ENCODE results near the gene OLFML2A. TPM values are rescaled to one million over a fixed set of nuclear protein-coding genes. Genes with fewer than 3 reads are reported as not detected.
"Not testable (repeated sequence)": the region's sequence is repeated elsewhere in the genome, so short reads cannot be mapped to it uniquely, and the experiment has no call there.

The OLFML2A gene
- total and polyA plus RNA-seq, 4 donors = 5.3 to 66.0 (median 25.1) TPM

DNA sequence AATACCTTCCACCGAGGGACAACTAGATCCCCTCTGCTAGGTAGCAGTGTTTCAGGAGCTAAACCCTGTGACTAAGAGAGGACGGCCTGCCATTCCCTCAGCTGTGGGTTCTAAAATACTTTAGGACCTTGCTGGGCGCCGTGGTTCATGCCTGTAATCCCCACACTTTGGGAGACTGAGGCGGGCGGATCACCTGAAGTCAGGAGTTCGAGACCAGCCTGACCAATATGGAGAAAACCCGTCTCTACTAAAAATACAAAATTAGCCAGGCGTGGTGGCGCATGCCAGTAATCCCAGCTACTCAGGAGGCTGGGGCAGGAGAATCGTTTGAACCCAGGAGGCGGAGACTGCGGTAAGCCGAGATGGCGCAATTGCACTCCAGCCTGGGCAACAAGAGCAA is 4.1 kb upstream of the OLFML2A start:
- H3K36me3 ChIP-seq (ENCODE audit: control insufficient read depth, insufficient read depth, low read length); DNase-seq (ENCODE audit: low read depth in 4 of 6, low spot score in 6 of 6); H3K4me3 ChIP-seq (ENCODE audit: low read depth, low read length); H3K9me3 ChIP-seq (ENCODE audit: control insufficient read depth, insufficient read depth, low read length); H3K27ac ChIP-seq (ENCODE audit: low read depth, low read length): not testable (repeated sequence)
- WGBS (ENCODE audit: insufficient coverage) = 89% methylated on average over 11 of the region's 15 CpGs
- Histone ChIP-seq H3K4me1 (ENCODE audit: control insufficient read depth, insufficient read depth, low read length) (peaks cover 36% of the 10 kb centered on the region), H3K27me3 (ENCODE audit: control insufficient read depth, insufficient read depth, low read length) (peaks cover 29% of the 10 kb centered on the region)

DNA sequence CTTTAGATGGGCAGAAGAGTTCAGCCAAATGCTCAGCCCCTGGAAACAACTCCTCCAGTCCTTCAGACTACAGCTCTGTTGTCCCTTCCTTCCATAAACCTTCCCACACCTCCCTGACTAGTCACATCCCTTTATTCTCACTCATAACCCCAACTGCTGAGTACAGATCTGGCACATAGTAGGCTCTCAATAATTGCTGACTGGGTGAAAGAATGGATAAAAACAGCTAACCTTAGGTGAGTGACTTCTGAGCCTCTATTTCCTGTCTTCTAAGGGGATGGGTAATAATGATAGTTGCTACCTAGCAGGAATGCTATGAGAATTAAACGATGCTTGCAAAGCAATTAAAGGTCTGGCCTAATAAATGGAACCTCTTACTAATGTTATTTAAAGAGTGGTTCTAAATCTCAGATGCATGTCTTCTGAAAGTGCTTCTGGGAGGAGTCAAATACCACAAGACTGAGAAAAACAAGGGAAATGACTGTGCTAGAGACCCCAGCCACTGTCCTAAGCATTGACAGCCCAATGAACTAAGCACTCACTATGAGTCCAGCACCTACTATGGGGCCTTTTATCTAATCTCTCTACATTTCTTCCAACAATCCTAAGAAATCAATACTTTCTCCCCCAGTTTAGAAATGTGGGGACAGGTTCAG is 3.3 kb upstream of the OLFML2A start:
- H3K9me3 ChIP-seq (ENCODE audit: control insufficient read depth, insufficient read depth, low read length) = no peaks in the 10 kb centered on the region
- no peak overlapping the region for H3K4me3 ChIP-seq (ENCODE audit: low read depth, low read length)
- peaks cover 28% of the 10 kb centered on the region for H3K27me3 ChIP-seq (ENCODE audit: control insufficient read depth, insufficient read depth, low read length)
- H3K4me1 ChIP-seq (ENCODE audit: control insufficient read depth, insufficient read depth, low read length) = peaks cover 40% of the 10 kb centered on the region
- no peak overlapping the region for H3K27ac ChIP-seq (ENCODE audit: low read depth, low read length)
- 60% methylated on average over 1 of the region's 1 CpG for WGBS (ENCODE audit: insufficient coverage)
- no peak for DNase-seq (ENCODE audit: low read depth in 4 of 6, low spot score in 6 of 6)
- no peaks in the 10 kb centered on the region for H3K36me3 ChIP-seq (ENCODE audit: control insufficient read depth, insufficient read depth, low read length)

DNA sequence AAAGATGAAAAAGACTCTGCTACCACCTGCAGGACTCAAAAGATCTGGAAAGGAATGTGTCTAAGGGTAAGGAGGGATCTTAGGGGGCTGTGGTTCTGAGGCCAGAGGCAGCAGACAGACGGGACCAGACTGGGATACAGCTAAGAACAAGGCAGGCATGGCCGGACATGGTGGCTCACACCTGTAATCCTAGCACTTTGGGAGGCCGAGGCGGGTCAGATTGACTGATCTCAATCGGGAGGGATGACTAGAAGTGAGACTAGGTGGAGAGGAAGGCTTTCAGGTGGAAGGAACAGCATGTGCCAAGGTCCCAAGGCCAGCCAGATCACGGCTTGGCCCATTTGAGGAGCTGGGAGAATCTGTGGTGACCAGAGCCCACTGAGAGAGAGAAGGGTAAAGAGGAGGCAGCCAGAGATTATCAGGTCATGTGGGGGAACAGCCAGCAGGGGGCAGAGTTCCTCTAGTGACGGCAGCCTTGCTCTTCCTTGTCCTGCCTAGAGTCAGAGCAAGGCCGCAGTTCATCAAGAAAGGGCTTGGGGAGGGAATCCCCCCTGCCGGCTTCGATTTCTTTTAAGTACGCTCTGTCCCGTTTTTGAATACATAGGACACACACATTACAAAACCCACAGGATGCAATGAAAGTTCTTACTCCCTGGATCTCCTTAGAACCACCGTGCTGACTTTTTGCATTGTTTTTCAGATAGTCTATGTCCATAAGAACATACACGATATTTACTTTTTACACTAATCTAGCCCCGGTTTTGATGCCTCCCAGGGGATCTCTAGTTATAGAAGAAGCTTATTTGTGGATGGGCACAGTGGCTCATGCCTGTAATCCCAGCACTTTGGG is 2.6 kb upstream of the OLFML2A start:
- Histone ChIP-seq H3K4me3 (ENCODE audit: low read depth, low read length) (no peak overlapping the region), H3K27me3 (ENCODE audit: control insufficient read depth, insufficient read depth, low read length) (peaks cover 25% of the 10 kb centered on the region), H3K9me3 (ENCODE audit: control insufficient read depth, insufficient read depth, low read length) (no peaks in the 10 kb centered on the region), H3K4me1 (ENCODE audit: control insufficient read depth, insufficient read depth, low read length) (peaks cover 43% of the 10 kb centered on the region), H3K36me3 (ENCODE audit: control insufficient read depth, insufficient read depth, low read length) (no peaks in the 10 kb centered on the region), H3K27ac (ENCODE audit: low read depth, low read length) (peak overlapping the region; percentile 15)
- peak in 5 of 6 donors; percentile 67 to 91 (median 73) for DNase-seq (ENCODE audit: low read depth in 4 of 6, low spot score in 6 of 6)
- WGBS (ENCODE audit: insufficient coverage) = 38% methylated on average over 12 of the region's 15 CpGs

DNA sequence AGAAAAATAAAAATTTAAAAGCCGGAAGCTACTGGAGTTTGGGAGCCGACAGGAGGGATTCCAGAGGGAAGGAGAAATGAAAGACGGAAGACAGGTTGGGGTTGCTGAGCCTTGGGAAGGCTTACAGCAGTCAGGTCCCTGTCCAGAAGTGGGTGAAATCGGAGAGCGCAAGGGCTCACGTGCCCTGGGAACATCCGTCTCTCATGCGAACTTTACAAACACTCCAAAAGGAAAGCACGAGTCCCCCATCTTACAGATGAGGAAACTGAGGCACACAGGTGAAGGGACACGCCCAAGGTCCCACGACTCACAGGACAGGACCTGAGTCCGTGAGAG is 347 bp upstream of the OLFML2A start:
- Histone ChIP-seq H3K27me3 (ENCODE audit: control insufficient read depth, insufficient read depth, low read length) (peaks cover 17% of the 10 kb centered on the region), H3K36me3 (ENCODE audit: control insufficient read depth, insufficient read depth, low read length) (no peaks in the 10 kb centered on the region), H3K4me1 (ENCODE audit: control insufficient read depth, insufficient read depth, low read length) (peaks cover 42% of the 10 kb centered on the region), H3K9me3 (ENCODE audit: control insufficient read depth, insufficient read depth, low read length) (no peaks in the 10 kb centered on the region), H3K27ac (ENCODE audit: low read depth, low read length) (no peak overlapping the region), H3K4me3 (ENCODE audit: low read depth, low read length) (peak overlapping the region; percentile 43)
- no peak for DNase-seq (ENCODE audit: low read depth in 4 of 6, low spot score in 6 of 6)
- WGBS (ENCODE audit: insufficient coverage) = 29% methylated on average over 9 of the region's 12 CpGs

DNA sequence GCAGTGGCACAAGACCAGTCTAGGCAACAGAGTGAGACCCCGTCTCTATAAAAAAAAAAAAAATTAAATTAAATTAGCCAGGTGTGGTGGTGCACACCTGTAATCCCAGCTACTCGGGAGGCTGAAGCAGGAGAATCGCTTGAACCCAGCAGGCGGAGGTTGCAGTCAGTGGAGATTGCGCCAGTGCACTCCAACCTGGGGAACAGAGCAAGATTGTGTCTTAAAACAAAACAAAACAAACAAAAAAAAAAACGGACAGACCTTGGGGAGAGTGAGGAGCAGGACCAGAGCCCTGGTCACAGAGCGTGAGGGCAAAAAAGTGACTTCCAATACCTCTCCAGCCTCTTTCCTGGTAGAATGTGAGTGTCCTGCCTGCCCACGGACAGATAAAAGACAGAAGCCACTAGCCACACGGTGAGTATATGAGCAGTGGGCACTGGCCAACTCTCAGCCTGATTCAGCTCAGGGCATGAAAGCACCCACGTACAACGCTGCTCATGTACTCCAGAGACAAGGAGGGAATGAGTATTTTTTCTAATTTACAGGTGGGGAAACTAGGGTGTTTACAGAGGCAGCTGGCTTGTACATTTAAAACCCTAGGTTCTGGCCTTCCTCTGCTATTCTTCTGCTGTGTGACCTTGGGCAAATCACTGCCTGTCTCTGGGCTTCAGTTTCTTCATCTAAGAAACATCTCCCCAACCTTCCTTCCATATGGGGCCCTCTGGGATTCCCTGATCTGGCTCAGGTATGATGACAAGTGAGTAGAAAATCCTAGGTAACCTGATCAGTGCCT is 1.8 kb downstream of the OLFML2A start:
- Histone ChIP-seq H3K27ac (ENCODE audit: low read depth, low read length) (peak overlapping the region; percentile 76), H3K36me3 (ENCODE audit: control insufficient read depth, insufficient read depth, low read length) (no peaks in the 10 kb centered on the region), H3K9me3 (ENCODE audit: control insufficient read depth, insufficient read depth, low read length) (no peaks in the 10 kb centered on the region), H3K4me3 (ENCODE audit: low read depth, low read length) (no peak overlapping the region), H3K27me3 (ENCODE audit: control insufficient read depth, insufficient read depth, low read length) (peaks cover 17% of the 10 kb centered on the region), H3K4me1 (ENCODE audit: control insufficient read depth, insufficient read depth, low read length) (peaks cover 46% of the 10 kb centered on the region)
- no peak for DNase-seq (ENCODE audit: low read depth in 4 of 6, low spot score in 6 of 6)
- WGBS (ENCODE audit: insufficient coverage) = 83% methylated on average over 4 of the region's 11 CpGs

DNA sequence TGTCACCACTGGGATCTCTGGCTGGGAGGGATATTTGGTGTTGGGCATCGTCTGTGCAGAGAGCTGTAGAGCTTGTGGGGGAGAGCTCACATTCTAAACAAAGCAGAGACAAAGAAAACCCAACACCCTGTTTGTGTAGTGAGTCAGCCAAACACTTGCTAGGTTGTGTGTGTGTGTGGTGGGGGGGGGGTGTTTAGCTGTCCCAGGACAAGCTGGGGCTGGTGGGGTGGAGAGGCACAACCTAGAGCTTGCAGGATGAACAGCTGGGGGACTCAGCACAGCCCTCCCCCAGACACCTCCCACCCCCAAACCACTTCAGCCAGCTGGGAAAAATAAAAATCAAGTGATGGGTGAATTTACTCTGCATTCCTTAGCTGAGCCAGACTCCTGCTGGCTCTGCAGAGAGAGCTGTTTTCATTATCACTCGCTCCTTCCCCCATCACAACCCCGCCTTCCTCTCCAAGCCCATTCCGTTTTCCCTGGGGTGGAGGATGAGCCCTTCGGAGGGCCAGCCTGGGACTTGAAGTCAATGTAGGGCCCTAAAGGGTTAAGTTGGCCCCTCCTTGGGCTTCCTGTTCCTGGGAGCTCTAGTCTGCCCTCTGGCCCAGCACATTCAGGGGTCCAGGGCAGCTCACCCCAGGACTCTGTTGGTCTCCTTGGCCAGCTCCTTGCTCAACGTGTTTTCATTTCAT is 2.6 kb downstream of the OLFML2A start:
- no peak overlapping the region for H3K4me3 ChIP-seq (ENCODE audit: low read depth, low read length)
- no peaks in the 10 kb centered on the region for H3K9me3 ChIP-seq (ENCODE audit: control insufficient read depth, insufficient read depth, low read length)
- H3K27ac ChIP-seq (ENCODE audit: low read depth, low read length) = peak overlapping the region; percentile 76
- DNase-seq (ENCODE audit: low read depth in 4 of 6, low spot score in 6 of 6) = peak in 2 of 6 donors; percentile 49 to 76
- H3K4me1 ChIP-seq (ENCODE audit: control insufficient read depth, insufficient read depth, low read length) = peaks cover 42% of the 10 kb centered on the region
- peaks cover 17% of the 10 kb centered on the region for H3K27me3 ChIP-seq (ENCODE audit: control insufficient read depth, insufficient read depth, low read length)
- H3K36me3 ChIP-seq (ENCODE audit: control insufficient read depth, insufficient read depth, low read length) = no peaks in the 10 kb centered on the region
- no CpG with 5 or more reads among the region's 6 CpGs for WGBS (ENCODE audit: insufficient coverage)

DNA sequence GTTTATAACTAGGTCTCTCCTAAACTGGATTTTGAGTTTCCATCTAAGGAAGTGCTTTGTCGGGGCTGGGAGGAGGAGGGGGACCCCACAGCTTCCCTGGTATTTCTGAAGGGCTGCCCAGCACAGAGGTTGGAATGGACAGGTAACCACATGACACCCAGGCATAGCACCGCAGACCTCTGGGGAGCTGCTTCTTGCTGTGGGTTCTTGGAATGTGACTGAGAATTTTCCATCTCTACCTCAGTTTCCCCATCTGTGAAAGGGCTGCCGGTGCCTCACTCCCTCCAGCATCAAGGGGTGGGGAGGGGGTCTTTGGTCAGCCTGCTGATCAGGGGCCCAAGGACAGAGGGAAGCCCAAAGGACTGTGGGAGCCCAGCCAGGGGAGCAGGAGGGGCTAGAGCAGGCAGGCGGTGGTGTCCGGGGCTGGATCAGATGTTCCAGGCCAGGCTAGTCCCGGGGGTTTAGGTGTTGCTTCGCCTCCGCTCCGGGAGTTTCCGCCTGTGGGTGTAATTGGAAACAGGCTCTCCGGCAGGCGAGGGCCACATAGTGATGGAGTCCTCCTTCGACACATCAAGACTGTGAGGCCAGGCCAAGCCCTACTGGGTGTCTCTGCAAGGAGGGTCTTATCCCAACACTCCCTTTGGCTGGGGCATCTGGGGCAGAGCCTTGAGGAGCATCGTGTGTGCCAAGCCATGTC is 3.3 kb downstream of the OLFML2A start:
- DNase-seq (ENCODE audit: low read depth in 4 of 6, low spot score in 6 of 6) = no peak

DNA sequence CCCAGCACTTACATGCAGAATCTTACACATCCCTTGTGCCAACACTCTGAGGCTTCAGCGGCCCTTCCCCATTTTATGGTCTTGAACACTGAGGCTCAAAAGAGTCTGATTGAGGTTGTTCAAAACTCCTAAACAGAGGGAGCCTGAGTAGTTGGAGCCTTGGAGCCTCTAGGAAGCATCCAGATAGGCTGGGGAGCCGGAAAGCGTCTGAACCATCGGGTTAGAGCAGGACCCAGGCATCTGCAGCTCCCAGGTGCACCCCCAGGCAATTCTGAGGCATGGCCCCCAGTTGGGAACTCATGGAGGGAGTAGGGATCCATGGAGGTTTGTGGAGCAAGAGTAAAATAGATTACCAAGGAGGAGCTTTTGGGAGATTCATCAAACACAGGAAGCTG is 3.8 kb downstream of the OLFML2A start:
- Histone ChIP-seq H3K27me3 (ENCODE audit: control insufficient read depth, insufficient read depth, low read length) (peaks cover 15% of the 10 kb centered on the region), H3K27ac (ENCODE audit: low read depth, low read length) (no peak overlapping the region), H3K9me3 (ENCODE audit: control insufficient read depth, insufficient read depth, low read length) (no peaks in the 10 kb centered on the region), H3K4me1 (ENCODE audit: control insufficient read depth, insufficient read depth, low read length) (peaks cover 42% of the 10 kb centered on the region), H3K36me3 (ENCODE audit: control insufficient read depth, insufficient read depth, low read length) (no peaks in the 10 kb centered on the region), H3K4me3 (ENCODE audit: low read depth, low read length) (no peak overlapping the region)
- DNase-seq (ENCODE audit: low read depth in 4 of 6, low spot score in 6 of 6) = no peak
- WGBS (ENCODE audit: insufficient coverage) = 89% methylated on average over 4 of the region's 4 CpGs

More for the DNA sequence above, 3.3 kb downstream of the OLFML2A start:
- 65% methylated on average over 11 of the region's 14 CpGs for WGBS (ENCODE audit: insufficient coverage)
- Histone ChIP-seq H3K4me3 (ENCODE audit: low read depth, low read length) (no peak overlapping the region), H3K9me3 (ENCODE audit: control insufficient read depth, insufficient read depth, low read length) (no peaks in the 10 kb centered on the region), H3K4me1 (ENCODE audit: control insufficient read depth, insufficient read depth, low read length) (peaks cover 42% of the 10 kb centered on the region), H3K36me3 (ENCODE audit: control insufficient read depth, insufficient read depth, low read length) (no peaks in the 10 kb centered on the region), H3K27me3 (ENCODE audit: control insufficient read depth, insufficient read depth, low read length) (peaks cover 17% of the 10 kb centered on the region), H3K27ac (ENCODE audit: low read depth, low read length) (peak overlapping the region; percentile 76)

All from spinal cord (tissue), 10 donors.